ENCODE results near the gene ABHD2. TPM values are rescaled to one million over a fixed set of nuclear protein-coding genes. Genes with fewer than 3 reads are reported as not detected.
A peak's percentile ranks its signal among the peaks of the same experiment; 100 is the strongest.

ABHD2 gene
- total and polyA plus RNA-seq, 2 experiments from 2014 or later: 5.2 to 15.2 TPM

GRCh38 chr15:89105147-89105546 is 16.9 kb downstream of the ABHD2 start:
- Histone ChIP-seq H2AFZ (no peak overlapping the region), H3K36me3 (ENCODE audit: insufficient read depth) (no peaks in the 10 kb centered on the region), H3K4me1 (ENCODE audit: insufficient read depth) (peaks cover 10% of the 10 kb centered on the region; the same call in 1 of the 2 replicates), H3K4me2 (no peak overlapping the region), H3K27me3 (ENCODE audit: insufficient read depth) (no peaks in the 10 kb centered on the region), H3K79me2 (replicated peaks; ENCODE audit: insufficient read depth) (no peaks in the 10 kb centered on the region), H4K20me1 (replicated peaks; ENCODE audit: insufficient read depth) (no peaks in the 10 kb centered on the region; the same call in 1 of the 2 replicates), H3K27ac (ENCODE audit: low read depth) (no peak overlapping the region), H3K9me2 (ENCODE audit: insufficient read depth) (peaks cover 8% of the 10 kb centered on the region; the same call in 1 of the 2 replicates), H3K4me3 (no peak overlapping the region), H3F3A (replicated peaks; ENCODE audit: low read depth) (no peaks in the 10 kb centered on the region)
- Mint-ChIP-seq H3K36me3 (ENCODE audit: low read depth) (peaks cover 3% of the 10 kb centered on the region; the same call in 1 of the 3 replicates), H3K9me3 (no peaks in the 10 kb centered on the region), H3K27me3 (ENCODE audit: insufficient read depth, low read depth, poor library complexity) (no peaks in the 10 kb centered on the region), H3K27ac (peak overlapping the region; percentile 1; the same call in 1 of the 2 replicates), H3K4me1 (peaks cover 26% of the 10 kb centered on the region), H3K4me3 (no peak overlapping the region)
- TF ChIP-seq EZH2phosphoT487 (IDR thresholded peaks at IDR 0.05; ENCODE audit: unreplicated experiment): no peak
- TF ChIP-seq POLR2AphosphoS5 (IDR thresholded peaks at IDR 0.05; ENCODE audit: low read depth): no peak
- TF ChIP-seq ZNF114 (CRISPR knock-in tag; IDR thresholded peaks at IDR 0.05): no peak
- TF ChIP-seq EZH2 (IDR thresholded peaks at IDR 0.05; ENCODE audit: low read depth, unreplicated experiment): no peak
- TF ChIP-seq CTCF (conservative IDR thresholded peaks at IDR 0.05; ENCODE audit: low read depth in 2 of 2): no peak
- no peak for TF ChIP-seq ZNF462 (CRISPR knock-in tag; IDR thresholded peaks at IDR 0.05)
- TF ChIP-seq STAT1 (IDR thresholded peaks at IDR 0.05; ENCODE audit: unreplicated experiment): no peak
- TF ChIP-seq REST (IDR thresholded peaks at IDR 0.05; ENCODE audit: unreplicated experiment): no peak
- TF ChIP-seq JUNB (IDR thresholded peaks at IDR 0.05; ENCODE audit: unreplicated experiment): no peak
- no peak for TF ChIP-seq ETS1 (IDR thresholded peaks at IDR 0.05)
- no peak for TF ChIP-seq CREB1 (CRISPR knock-in tag; IDR thresholded peaks at IDR 0.05; ENCODE audit: low read depth)
- no peak for TF ChIP-seq ZNF331 (CRISPR knock-in tag; IDR thresholded peaks at IDR 0.05; ENCODE audit: low read depth)
- TF ChIP-seq NANOG (IDR thresholded peaks at IDR 0.05; ENCODE audit: borderline replicate concordance): no peak
- no peak for DNase-seq (ENCODE audit: low spot score)
- no peak for ATAC-seq

All from GM23338 (cell line).